GM04504 (cell line): Measurements from ENCODE around the gene RPS21.

ENCODE experiments used
- DNase-seq: peaks from one replicate; pipeline ENCODE4 v3.0.0-alpha.2; 2012; ENCODE audit warnings: low read depth

The RPS21 gene

DNA sequence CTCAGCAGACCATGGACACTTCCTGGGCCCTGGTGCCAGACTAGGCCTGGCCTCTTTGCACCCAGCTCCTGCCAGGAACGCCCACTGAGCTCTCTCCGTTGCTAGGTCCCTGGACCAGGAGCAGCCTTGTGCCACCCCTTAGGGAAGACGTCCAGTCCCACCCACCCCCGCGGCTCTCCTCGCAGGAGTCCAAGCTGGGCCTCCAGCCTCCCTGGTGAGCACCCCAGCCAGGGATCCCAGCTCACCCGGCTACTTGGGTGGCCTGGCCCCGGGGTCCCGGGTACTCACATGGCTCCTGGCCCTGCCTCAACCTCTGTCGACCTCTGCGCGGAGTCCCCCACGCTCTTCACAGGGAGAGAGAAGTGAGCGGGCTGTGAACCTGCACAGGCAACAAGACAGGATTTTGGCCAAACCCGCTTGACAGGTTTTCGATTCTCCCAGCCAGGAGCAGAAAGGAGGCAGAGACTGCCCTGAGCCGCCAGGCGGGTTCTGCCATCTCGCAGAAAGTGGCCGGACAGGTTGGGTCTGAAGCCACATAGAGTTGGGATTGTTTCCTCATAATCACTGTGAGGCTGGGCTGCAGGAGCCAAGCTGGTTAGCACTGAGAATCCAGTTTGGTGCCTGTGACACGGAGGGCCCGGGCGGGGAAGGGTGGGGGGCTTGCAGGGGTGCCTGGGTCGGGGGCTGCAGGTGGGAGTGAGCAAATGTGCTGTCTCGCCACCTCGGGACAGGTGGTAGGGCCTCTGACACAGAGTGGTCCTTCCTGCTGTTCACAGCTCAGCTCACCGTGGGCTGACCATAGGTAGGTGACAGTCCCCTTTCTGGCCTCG is 40.5 kb downstream of the RPS21 start, which contains the start of gene RBBP8NL:
Gene RBBP8NL, minus strand, starts transcription at position 368 of the 830 bp plus-strand sequence. CDS start 7,892 bp downstream, outside the sequence.
- no peak for DNase-seq

DNA sequence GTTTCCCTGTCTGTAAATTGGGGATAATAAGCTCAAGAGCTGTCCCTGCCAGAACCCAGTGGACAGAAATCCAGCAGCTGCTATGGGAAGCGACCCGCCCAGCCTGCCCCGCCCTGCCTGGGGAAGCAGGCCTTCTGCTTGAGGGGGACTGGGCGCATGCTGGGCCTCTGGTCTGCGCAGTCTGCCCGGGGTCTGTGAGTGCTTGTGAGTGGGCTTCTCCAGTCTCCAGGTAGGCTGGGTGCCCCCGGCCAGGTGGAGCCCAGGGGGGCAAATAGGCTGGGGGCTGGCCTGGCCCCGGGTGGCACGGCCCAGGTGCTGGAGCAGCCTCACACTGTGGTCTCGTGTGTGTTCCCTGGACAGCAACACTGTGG is 41.1 kb downstream of the RPS21 start:
- no peak for DNase-seq

DNA sequence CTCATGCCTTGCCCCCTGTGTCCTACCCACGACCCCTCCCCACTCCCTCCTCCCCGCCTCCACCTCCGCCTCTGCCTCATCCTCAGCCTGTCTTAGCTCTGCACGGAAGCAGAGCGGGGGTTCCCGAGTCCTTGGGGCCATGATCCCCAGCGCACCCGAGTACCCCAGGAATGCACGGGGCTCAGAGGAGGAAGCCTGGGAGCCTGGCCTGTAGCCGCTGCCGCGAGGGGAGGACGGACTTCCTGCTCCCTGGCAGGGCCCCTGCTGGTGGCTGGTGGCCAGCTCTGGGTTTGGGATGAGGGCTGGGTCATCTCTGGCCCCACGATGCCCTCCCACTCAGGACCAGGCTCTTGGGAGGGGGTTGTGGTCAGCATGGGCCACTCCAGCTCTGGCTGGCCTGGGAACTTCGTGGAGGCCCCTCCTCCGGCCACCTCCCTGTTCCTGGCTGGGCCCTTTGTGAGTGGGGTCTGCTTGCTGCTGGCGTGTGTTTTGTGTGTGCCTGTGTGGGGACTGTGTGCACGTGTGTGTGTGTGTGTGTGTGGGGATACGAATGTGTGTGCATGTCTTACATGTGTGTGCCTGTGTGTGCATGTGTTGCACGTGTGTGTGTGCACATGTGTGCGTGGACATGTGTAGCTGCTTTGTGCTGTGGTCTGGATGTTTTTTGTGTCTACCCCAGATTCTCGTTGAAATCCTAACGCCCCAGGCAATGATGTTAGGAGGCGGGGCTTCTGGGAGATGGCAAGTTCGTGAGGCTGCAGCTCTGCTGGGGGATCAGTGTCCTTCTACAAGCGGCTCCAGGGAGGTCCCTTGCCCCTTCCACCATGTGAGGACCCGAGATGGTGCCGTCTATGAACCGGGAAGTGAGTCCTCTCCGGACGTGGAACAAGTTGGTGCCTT is 41.7 kb downstream of the RPS21 start:
- DNase-seq: no peak

- DNase-seq: no peak
Observed at GRCh38 chr20:62429455-62430310, 42.8 kb downstream of the RPS21 start.

DNA sequence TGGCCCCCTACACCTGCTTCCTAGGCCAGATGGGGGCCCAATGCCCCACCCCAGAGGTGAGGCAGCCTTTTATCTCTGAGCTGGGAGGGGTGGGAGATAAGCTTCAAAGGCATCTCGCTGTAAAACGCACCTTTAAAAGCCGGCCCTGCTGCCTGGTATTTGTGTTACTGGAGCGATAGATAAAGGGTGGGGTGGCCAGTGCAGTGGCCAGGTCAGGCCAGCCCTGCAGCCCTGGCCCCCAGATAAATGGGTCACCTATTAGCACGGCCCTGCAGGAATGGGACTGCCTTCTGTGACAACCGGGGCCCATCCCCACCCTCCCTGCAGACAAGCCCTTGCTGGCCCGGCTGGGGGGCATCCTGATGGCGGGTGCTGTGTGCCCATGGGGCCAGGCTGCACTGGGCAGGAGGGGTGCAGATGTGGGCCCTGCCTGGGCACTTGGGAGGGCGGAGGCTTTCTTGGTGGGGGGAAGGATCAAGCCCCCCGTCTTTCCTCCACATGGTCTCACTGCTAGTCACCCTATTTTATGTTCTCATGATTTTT is 43.5 kb downstream of the RPS21 start:
- no peak for DNase-seq

DNA sequence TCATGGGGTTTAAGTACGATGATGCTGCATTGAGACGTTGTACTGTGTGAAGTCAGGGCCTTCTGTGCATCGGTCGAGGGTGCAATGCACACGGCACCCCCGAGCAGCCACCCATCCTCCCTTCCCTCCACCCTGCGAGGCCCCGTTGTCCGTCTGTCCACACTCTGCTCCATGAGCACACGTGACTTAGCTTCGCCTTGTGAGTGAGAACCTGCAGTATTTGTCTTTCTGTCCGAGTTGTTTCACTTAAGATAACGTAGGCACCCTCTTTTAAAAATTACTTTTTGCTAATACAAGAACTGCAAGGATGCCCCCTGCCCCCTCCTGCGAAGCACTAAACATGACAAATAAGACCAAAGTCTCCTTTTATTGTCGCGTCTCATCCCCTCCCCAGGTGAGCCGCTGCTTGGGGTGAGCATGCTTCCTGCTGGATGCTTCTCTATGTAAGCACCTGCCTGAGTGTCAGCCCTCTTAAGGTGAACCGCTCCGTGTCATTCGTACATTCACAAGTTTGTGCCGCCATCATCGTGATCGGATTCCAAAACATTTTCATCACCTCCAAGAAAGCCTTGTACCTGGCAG is 44.1 kb downstream of the RPS21 start:
- no peak for DNase-seq

DNA sequence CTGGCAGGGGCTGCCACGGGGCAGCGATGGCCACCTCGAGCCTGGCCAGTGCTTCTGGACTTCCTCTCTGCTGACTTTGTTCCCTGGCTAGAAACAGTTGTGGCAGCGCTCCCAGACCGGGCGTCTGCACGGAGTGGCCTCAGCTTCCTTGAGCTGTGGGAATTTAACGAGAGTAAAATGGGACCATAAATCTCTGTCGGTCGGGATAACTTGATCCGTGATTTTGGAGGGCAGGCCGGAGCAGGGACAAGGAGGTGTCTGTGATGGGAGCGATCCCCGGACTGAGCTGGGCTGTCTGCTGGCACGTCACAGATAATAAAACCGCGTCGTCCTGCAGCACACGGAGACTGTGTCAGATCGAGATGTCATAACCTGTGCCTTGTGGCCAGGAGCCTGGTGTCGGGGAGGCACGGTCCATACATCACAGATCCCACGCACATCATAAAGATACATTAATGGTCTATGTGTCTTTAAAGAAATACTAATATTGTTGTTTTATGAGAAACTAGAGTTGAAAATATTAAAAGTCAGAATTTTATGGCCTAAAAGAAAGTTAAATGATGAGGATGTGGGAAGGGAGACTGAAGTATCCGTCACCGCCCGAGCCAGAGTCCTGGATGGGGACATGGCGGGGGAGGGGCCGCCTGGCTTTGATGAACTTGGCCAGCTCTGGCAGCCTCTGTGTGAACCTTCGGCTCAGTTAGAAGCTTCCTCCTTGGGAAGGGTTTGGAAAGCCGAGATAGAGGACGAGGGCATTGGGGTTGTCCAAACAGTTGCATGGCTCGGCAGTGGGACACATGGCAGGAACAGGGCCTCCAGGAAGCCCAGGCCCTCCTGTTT is 47.0 kb downstream of the RPS21 start:
- DNase-seq: no peak

- DNase-seq: no peak
Observed at GRCh38 chr20:62436692-62437091, 49.8 kb downstream of the RPS21 start.

DNA sequence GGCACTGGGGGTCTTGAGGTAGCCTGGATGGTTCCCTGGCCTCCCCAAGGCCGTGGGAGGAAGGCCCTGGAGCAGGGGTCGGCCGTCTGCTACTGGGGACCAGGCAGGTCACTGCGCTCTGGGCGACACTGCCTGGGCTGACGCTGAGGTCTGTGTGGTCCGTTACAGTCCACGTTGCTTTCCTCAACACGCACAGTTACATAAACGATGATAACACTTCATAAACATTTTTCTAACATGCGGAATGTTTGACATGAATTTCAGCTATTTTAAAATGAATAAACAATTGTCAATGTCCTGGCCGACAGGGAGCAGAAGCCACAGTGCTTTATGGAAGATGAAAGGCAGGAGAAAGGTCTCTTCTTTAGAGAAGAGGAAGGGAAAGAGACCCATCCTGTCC is 50.6 kb downstream of the RPS21 start:
- no peak for DNase-seq

- DNase-seq: no peak
Observed at GRCh38 chr20:62437927-62438326, 51.0 kb downstream of the RPS21 start.
